HG03442 (cell line): ENCODE data around the gene DUSP1.

Experiments used
- ATAC-seq: cut with Tn5 transposase; IDR thresholded peaks from one replicate; pipeline ENCODE4 v1.9.1; 2021; ENCODE audit warnings: mild to moderate bottlenecking, moderate library complexity; ENCODE audit not compliant: unreplicated experiment

Gene DUSP1

GRCh38 chr5:172727551-172727950 is 43.4 kb downstream of the DUSP1 start:
- ATAC-seq = no peak

GRCh38 chr5:172726966-172727365 is 44.0 kb downstream of the DUSP1 start:
- no peak for ATAC-seq

GRCh38 chr5:172725785-172726184 is 45.2 kb downstream of the DUSP1 start:
- no peak for ATAC-seq

GRCh38 chr5:172725273-172725672 is 45.7 kb downstream of the DUSP1 start:
- ATAC-seq = no peak

GRCh38 chr5:172724242-172725183 is 46.5 kb downstream of the DUSP1 start:
- ATAC-seq = no peak

GRCh38 chr5:172723508-172723907 is 47.5 kb downstream of the DUSP1 start:
- ATAC-seq = no peak

- ATAC-seq = no peak
Observed at GRCh38 chr5:172722327-172722815, 48.6 kb downstream of the DUSP1 start.

- no peak for ATAC-seq
Observed at GRCh38 chr5:172721455-172722326, 49.3 kb downstream of the DUSP1 start.

- ATAC-seq = no peak
Observed at GRCh38 chr5:172720655-172721054, 50.3 kb downstream of the DUSP1 start.

- ATAC-seq = no peak
Observed at GRCh38 chr5:172719211-172719610, 51.8 kb downstream of the DUSP1 start.

- ATAC-seq = no peak
Observed at GRCh38 chr5:172718527-172719114, 52.4 kb downstream of the DUSP1 start.
